Fibroblast of lung (primary cell): ENCODE results near the gene NMNAT2.

Experiments
- EZH2 ChIP-seq: IDR thresholded peaks from 2 replicates; pipeline ENCODE4 v1.5.1; 2012; ENCODE audit warnings: low read length, control low read depth, mild to moderate bottlenecking; ENCODE audit errors: missing control alignments
- TF ChIP-seq, protein P1 (sequence below), 2 donors: IDR thresholded peaks in 1 of 2; conservative IDR thresholded peaks in 1 of 2; 1 replicate in 1 of 2; 2 replicates in 1 of 2; pipeline ENCODE4 v1.5.1; 2011 to 2012; ENCODE audit warnings: low read length in 2 of 2, control low read depth in 1 of 2, inconsistent platforms in 1 of 2, low read depth in 1 of 2, mild to moderate bottlenecking in 1 of 2

DNA sequence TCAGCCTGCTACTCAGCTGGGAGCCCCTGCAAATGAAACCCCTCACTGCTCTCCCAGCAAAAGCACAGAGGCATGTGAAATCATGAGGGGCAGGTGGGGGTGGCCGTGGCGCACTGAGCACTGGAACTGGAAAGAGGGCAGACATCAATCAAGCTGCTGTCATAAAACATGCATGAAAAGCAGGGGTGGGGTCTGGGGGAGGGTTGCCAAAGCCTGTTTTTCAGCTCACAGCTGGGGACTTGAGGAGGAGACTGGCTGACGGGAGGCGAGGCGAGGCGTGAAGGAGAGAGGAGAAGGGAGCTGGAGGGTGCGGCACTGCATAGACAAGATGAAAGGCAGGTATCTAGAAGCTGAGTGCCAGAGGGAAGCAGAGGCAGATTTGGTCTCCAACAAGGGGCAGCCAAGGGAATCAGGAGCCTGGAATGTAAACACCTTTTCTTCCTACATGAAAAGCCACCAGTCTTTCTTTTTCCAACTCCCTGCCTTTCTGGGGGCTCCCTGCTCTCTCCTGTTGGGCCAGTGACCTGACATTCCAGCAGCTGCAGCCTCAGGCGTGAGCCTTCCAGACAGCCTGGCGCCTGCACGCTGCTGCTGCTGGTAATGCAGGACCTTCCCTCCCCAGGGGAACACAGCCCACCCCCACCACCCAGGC is 87.0 kb downstream of the NMNAT2 start:
- TF ChIP-seq, protein P1, sequence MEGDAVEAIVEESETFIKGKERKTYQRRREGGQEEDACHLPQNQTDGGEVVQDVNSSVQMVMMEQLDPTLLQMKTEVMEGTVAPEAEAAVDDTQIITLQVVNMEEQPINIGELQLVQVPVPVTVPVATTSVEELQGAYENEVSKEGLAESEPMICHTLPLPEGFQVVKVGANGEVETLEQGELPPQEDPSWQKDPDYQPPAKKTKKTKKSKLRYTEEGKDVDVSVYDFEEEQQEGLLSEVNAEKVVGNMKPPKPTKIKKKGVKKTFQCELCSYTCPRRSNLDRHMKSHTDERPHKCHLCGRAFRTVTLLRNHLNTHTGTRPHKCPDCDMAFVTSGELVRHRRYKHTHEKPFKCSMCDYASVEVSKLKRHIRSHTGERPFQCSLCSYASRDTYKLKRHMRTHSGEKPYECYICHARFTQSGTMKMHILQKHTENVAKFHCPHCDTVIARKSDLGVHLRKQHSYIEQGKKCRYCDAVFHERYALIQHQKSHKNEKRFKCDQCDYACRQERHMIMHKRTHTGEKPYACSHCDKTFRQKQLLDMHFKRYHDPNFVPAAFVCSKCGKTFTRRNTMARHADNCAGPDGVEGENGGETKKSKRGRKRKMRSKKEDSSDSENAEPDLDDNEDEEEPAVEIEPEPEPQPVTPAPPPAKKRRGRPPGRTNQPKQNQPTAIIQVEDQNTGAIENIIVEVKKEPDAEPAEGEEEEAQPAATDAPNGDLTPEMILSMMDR (conservative IDR thresholded peaks at IDR 0.05 in 1 of 2, IDR thresholded peaks at IDR 0.05 in 1 of 2; ENCODE audit: low read depth in 1 of 2, low read length in 2 of 2), result no peak
- no peak for TF ChIP-seq EZH2
